HG02852 (cell line): Measurements from ENCODE around the gene PDE2A.

Experiments
- ATAC-seq: cut with Tn5 transposase; IDR thresholded peaks from one replicate; pipeline ENCODE4 v1.9.1; 2021; ENCODE audit warnings: mild to moderate bottlenecking, moderate library complexity; ENCODE audit not compliant: unreplicated experiment

PDE2A gene

DNA sequence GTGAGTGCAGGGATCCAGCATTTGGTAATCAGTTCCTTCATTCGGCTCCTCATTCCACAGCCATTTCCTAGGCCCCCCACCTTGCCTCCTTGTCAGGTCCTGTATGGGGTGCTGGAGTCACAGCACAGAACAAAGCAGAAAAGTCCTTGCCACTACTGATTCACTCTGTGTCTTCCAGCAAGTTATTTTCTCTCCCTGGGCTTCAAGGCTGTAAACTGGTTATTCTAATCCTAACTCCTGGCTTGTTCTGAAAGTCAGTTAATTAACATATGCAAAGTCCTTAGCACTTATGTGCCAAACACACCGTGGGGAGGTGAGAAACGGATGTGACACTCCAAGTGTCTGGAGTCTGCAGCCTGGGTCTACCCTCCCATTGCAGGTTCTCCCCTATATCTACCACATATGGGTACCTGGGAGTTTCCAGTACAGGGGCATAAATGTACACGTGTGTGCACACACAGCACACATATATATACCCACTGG is 30.6 kb upstream of the PDE2A start:
- no peak for ATAC-seq

GRCh38 chr11:72704028-72704782 is 30.0 kb upstream of the PDE2A start:
- ATAC-seq = no peak

DNA sequence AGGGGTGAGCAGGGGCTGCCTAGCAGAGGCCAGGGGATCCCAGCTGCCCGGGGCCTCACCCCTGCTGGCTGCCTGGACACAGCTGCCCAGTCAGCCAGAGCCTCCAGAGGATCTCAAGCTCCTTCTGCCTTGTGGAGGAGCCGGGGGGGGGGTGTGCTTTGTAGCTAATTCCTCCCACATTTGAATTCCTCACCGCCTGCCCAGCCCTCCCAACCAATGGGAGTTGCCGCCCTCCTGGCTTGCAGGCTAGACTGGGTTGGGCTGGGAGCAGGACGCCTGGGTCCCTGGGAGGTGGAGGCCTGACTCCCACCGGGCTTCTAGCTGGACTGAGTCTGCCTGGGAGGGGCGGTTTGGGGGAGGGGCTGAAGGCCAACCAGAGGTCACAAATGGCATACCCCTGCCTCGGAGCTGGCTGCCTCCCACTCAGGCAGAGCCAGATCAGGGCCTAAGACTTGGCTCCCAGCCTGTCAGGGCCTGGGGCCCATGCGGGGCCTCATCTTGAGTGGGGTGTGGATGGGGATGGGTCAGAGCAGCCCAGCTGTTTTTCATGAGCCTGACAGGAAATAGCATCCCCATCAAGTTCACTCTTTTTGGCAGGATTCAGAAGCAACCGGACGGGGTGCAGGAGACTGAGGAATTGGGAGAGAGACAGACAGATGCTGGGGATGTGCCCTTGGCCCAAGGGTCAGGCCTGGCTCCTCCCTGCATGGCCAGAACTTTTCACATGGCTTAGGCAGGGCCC is 29.2 kb upstream of the PDE2A start:
- ATAC-seq = no peak

DNA sequence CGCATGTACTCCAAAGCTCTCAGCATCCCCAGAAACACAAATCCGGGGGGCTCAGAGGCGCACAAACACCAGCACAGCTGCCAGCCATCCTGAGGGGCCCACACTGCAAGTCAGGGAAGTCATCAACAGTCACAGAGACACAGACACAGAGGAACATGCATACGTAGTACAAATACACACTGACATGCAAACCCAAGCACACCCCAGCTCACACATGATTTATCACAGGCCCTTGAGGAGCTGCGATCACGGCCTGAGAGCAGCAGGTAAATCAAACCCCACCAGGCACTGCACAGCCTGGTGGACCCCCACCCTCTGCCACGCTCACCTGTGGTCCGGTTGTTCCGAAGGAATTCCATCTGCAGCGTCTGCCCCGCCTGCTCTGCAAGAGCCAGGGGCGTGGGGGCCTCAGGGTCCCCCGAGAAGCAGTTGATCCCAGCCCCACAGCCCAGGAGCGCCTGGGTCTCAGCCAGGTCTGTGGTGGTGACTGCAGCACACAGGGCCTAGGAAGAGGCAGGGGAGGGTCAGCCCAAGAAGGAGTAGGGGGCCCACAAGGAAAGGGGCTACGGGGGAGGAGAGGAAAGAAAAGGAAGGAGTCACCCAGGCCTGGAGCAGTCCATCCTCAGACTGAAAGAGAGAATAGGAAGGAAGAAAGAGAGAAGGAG is 28.5 kb upstream of the PDE2A start:
- ATAC-seq = no peak

- no peak for ATAC-seq
Observed at GRCh38 chr11:72702096-72702495, 27.9 kb upstream of the PDE2A start.

DNA sequence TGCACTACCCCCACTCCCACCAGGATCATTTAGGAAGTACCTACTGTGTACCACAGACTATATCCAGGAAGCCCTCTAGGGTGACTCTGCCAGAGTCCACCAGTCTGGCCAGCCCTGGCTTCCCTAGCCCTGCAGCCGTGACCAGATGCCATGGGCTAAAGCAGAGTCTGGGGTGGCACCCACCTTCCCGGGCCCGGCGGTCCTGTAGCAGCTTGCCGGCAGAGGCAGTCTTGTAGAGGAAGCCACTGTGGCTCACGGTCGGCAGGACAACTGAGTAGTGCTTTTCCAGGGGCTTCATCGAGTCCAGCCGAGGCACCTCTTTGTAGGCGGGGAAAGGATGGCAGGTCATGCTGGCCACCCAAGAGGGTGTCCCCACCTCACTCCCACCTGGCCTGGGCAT is 27.2 kb upstream of the PDE2A start:
- no peak for ATAC-seq

GRCh38 chr11:72700146-72700545 is 25.9 kb upstream of the PDE2A start:
- no peak for ATAC-seq

DNA sequence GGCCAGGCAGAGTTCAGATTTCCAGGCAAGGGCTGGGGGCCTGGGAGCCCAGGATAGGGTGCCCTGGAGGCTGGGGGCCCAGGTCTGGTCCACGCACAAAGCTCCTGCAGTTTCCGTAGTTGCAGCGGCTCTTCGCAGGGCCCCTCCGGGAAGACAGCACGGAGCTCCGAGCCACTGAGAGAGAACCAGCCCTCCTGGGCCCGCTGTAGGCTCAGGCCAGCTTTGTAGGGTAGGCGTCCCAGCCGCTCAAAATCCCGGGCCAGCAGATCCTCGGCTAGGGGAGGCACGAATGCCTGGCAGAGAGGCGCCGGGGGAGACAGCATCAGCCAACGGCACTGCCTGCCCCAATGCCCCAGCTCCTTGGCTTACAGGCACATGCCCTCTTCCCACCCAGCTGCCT is 23.6 kb upstream of the PDE2A start:
- no peak for ATAC-seq

DNA sequence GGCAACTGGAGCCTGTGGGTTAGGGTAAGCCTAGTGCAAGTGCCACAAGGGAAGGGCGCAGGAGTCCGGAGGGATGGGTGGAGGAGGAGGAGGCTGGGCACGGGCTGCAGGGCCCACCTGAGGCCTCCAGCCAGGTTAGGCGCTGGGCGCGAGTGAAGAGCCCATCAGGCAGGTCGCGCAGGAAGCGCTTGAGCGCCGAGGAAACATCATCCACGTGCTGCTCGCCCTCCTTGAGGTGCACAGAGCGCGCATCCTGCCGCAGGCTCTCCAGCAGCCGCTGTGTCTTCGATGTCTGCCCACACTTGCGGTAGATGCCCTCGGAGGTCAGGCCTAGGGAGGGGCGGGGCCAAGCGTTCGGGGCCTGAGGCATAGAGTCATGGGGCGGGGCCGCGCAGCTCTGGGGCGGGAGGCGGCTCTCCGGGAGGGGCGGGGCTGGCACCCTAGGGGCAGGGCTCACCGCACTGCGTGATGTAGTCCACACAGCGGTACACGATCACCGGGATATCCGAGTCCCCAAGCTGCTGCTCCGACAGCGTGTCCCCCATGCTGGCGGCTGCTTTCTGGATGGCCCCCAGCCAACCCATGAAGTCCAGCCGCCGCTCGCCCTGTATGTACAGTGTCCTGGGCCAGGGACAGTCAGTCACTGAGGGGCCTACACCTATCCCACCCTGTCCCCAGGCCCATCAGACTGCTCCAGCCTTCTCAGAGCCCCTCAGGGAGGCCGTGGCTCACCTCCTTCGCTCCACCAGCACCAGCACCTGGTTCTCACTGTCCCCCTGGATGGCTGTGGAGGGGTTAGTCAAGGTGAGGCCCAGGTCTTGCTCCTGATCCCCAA is 22.9 kb upstream of the PDE2A start:
- no peak for ATAC-seq

GRCh38 chr11:72695354-72695753 is 21.1 kb upstream of the PDE2A start:
- no peak for ATAC-seq

DNA sequence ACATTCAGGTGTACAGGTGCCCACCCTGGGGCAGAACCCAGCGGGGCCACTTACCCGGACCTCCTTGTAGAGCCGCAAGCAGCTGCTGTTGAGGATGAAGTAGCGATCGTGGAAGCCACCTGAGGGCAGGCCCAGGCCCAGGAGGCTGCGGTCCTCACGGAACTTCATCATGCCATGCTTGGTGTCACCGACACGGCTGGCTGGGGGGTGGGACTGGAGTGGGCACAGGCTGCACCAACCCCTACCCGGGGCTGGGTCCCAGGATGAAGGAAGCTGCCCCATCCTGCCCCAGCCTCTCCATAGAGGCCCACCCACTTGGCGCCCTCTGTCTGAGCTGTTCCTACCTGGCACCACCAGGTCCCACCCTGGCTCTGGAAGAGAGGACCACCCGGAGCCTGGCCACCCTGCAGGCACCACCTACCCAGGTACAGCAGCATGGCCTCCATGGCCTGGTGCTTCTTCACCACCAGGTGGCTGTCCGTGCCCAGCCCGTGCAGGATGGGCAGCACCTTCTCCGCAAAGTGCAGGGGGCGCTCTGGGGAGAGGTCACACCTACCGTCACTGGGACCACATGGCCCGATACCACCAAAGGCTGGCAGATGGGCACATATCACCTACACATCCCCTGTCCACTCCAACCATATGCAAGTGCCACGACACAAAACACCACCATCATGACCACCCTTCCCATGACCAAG is 19.2 kb upstream of the PDE2A start:
- ATAC-seq = no peak

DNA sequence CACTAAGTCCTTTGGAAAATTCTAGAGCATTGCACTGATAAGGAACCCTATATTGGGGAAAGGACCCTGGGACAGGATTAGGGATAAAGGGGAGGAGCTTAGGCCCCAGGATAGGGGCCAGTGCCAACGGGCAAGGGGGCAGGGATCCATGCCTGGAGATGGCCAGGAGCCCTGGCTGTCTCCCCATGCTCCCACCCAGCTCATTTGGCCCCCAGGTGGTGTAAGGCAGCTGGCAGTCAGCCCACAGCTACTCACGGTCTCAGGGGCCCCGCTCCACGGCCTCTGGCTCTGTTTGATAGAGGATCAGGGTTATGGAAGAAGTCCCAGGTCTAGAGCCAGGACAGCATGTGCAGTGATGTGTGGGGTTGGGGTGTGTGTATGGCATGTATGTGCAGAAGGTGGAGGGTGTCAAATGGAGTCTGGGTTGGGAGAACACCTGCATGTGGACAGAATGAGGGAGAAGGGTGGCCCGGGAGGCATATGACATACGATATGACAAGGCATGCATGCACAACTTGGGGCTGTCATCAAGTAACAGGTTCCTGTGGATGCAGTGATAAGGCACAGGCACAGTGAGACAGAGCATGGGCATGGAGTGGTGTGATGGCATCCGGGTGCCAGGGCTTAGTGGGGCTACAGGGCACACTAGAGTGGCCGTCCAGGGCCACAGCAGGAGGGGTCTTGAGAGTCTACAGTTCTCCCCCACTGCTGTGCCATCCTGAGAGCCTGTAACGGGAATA is 18.4 kb upstream of the PDE2A start:
- ATAC-seq = no peak

GRCh38 chr11:72690166-72690565 is 15.9 kb upstream of the PDE2A start:
- no peak for ATAC-seq

GRCh38 chr11:72688929-72689328 is 14.7 kb upstream of the PDE2A start:
- no peak for ATAC-seq

GRCh38 chr11:72688486-72688885 is 14.3 kb upstream of the PDE2A start:
- ATAC-seq = no peak

- no peak for ATAC-seq
Observed at GRCh38 chr11:72687326-72687725, 13.1 kb upstream of the PDE2A start.

DNA sequence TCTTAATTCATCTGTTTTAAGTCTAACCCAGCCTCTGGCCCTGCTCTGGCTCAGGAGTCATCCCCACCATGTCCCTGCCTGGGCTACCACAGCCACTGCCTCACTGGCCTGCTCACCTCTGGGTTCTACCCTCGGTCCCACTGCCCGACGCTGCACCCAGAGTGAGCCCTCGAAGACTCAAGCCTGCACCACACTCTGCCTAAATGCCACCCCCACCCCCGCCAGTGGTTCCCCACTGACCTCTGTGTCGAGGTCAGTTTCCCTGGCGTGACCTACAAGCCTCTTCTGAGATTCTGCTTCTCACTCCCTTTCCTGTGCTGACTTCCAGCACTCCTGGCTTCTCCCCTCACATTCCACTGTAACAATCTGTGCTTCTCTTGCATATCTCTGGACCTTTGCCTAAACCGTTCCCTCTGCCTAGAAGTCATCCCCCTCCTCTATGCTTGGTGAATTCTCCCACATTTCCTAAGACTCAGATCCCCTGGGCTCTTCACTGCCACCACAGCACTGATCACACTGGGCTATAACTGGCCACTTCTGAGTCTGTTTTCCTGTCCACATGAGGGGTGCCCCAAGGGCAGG is 12.5 kb upstream of the PDE2A start:
- ATAC-seq = no peak

DNA sequence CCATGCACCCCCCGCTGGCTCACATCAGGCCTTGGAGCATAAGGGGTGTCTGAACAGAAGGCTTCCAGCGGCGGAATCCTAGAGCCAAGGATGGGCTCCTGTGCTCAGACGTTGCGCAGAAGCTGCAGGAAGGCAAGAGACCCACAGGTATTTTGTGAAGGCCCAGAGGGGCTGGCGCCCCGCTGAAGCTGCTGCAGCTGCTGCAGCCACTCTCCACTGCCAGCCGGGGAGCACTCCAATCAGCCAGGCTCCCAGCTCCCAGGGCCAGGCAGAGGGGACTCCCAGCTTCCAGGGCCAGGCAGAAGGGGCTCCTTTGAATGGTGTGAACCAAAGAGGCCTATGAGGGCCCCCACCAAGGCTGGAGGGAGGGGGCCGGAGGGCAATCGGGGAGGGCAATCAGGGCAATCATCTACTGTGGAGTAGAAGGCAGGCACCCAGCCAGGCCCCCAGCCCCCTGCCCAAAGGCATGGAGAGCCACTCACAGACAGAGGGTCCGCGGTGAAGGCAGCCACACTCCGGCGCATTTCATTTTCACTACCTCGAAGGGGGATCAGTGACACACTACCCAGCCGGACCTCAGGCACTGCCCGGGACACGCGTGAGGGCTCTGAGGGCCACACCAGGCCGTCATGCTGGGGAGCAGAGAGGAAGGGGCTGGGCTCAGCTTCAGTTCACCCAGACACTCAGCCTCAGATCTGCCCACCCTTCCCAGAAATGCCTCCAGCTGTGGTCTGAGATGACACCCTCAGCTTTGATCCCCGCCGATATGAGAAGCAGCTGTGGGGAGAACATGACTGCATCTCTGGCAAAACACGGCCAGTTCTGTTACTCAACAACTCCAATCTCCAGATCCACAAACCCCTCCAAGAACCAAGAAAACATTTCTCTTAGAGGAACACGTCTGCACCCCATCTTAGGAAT is 11.6 kb upstream of the PDE2A start:
- no peak for ATAC-seq
